Thoracic aorta (tissue), 2 donors: Measurements from ENCODE around the gene CAPN5. TPM values are rescaled to one million over a fixed set of nuclear protein-coding genes. Genes with fewer than 3 reads are reported as not detected.

ENCODE experiments used
- ATAC-seq: fragments of 150-250 bp; one replicate; pipeline ENCODE4 v1.8.0; 2017; ENCODE audit warnings: low read depth; ENCODE audit not compliant: insufficient number of reproducible peaks, low FRiP score
- DNase-seq: peaks from one replicate; pipeline ENCODE4 v3.0.0-alpha.2; 2020; ENCODE audit warnings: low spot score
- H3K27ac ChIP-seq, 2 donors: fragments of 200-600 bp; sonication (generic); 1 replicate in 1 of 2; 2 replicates in 1 of 2; pipeline ENCODE4 v1.5.1; 2016; ENCODE audit warnings: mild to moderate bottlenecking in 2 of 2, moderate library complexity in 2 of 2
- H3K27me3 ChIP-seq: fragments of 200-600 bp; sonication (generic); replicated peaks from 2 replicates; pipeline ENCODE4 v1.6.0; 2016; ENCODE audit warnings: mild to moderate bottlenecking; ENCODE audit not compliant: insufficient read depth
- H3K36me3 ChIP-seq: fragments of 200-600 bp; sonication (generic); one replicate; pipeline ENCODE4 v1.5.1; 2016
- H3K4me1 ChIP-seq, 2 donors: fragments of 200-600 bp; sonication (generic); 1 replicate in 1 of 2; 2 replicates in 1 of 2; pipeline versions ENCODE4 v1.5.1 to v1.6.0; 2016; ENCODE audit warnings: low read depth in 2 of 2, mild to moderate bottlenecking in 1 of 2; ENCODE audit not compliant: control insufficient read depth in 1 of 2
- H3K4me3 ChIP-seq: fragments of 200-600 bp; sonication (generic); 2 replicates; pipeline ENCODE4 v1.5.1; 2016; ENCODE audit warnings: mild to moderate bottlenecking
- H3K9me3 ChIP-seq: fragments of 200-600 bp; sonication (generic); 2 replicates; pipeline ENCODE4 v1.5.1; 2016
- CTCF ChIP-seq: fragments of 200-600 bp; sonication (generic); IDR thresholded peaks from one replicate; pipeline ENCODE4 v1.5.1; 2019; ENCODE audit warnings: antibody characterized with exemption
- total RNA-seq, 2 donors: library from RNA; depleted of rRNA; stranded (reverse); fragments of >200 nt; gene quantifications; one replicate each; pipeline versions ENCODE4 v1.1.0 to v1.2.3, GENCODE V29; 2016

CAPN5 gene
- total RNA-seq, 2 donors from 2014 or later = 9.5 to 20.8 TPM

GRCh38 chr11:77120571-77120970 is 53.8 kb downstream of the CAPN5 start:
- Histone ChIP-seq H3K4me1 (no peaks in the 10 kb centered on the region), H3K27ac (no peak overlapping the region), H3K27me3 (no peaks in the 10 kb centered on the region), H3K9me3 (no peaks in the 10 kb centered on the region), H3K4me3 (no peak overlapping the region), H3K36me3 (peaks cover 10% of the 10 kb centered on the region)
- ATAC-seq = no peak
- no peak for TF ChIP-seq CTCF
- DNase-seq = no peak

- Histone ChIP-seq H3K27ac (no peak overlapping the region), H3K4me1 (no peaks in the 10 kb centered on the region), H3K36me3 (peaks cover 10% of the 10 kb centered on the region), H3K9me3 (no peaks in the 10 kb centered on the region), H3K27me3 (no peaks in the 10 kb centered on the region), H3K4me3 (no peak overlapping the region)
- ATAC-seq = no peak
- no peak for TF ChIP-seq CTCF
- no peak for DNase-seq
Measured at GRCh38 chr11:77121096-77121640, 54.4 kb downstream of the CAPN5 start.

DNA sequence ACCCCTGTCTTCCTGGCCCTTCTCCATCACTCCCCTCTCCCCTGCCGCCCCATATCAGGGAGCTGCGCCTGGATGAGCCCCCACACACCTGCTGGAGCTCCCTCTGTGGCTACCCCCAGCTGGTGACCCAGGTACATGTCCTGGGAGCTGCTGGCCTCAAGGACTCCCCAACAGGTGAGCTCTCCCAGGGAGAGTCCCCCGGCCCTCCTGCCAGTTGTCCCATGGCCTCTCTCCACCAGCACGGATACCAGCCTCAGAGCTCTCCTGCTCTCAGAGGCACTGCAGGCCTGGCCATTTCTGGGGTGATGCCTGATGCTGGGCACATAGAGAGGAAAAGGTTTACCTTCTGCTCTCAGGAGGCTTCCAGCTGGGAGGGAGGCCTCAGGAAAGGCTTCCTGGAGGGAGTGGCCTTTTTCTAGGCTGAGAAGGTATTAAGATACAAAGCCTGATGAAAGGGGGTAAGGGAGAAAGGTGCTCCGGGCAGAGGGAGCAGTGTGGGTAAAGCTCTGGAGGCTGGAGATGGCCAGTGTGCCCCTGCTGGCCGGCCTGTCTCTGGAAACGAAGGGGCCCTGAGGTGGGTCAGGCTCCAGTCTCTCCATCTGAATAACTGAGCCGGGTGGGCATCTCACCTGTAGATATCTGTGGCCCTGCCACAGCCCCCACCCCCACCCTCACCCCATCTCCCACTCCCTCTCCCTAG is 55.3 kb downstream of the CAPN5 start:
- no peak for ATAC-seq
- H3K36me3 ChIP-seq = peaks cover 10% of the 10 kb centered on the region
- no peak for TF ChIP-seq CTCF

DNA sequence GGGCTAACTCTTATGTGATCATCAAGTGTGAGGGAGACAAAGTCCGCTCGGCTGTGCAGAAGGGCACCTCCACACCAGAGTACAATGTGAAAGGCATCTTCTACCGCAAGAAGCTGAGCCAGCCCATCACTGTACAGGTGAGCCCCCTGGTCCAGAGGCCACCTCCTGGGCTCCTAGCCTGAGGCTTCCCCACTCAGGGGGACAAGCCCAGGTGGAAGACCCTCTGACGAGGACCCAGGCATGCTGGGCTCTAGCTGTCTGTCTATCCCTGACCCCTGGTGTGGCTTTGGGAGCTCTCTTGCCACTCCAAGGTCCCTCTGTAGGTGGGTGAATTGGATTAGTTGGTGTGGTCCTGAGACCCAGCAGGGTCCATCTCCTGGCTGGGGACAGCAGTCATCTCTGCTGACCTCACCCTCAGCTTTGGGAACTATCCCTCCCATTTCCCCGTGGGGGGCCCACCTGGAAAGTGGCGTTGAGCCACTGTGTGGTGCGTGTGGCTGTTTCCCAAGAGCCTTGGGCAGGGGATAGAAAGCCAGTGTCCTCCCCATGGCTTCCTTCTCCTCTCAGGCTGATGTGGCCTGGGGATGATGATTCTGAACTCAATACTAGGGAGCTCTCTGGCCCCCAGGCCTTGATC is 55.9 kb downstream of the CAPN5 start:
- H3K27me3 ChIP-seq = no peaks in the 10 kb centered on the region
- H3K9me3 ChIP-seq = no peaks in the 10 kb centered on the region
- no peak overlapping the region for H3K4me3 ChIP-seq
- H3K36me3 ChIP-seq = peaks cover 10% of the 10 kb centered on the region
- no peak overlapping the region for H3K27ac ChIP-seq
- ATAC-seq (no peak), DNase-seq (no peak)
- no peak for TF ChIP-seq CTCF
- peaks cover 7 to 11% of the 10 kb centered on the region in 2 donors for H3K4me1 ChIP-seq

More for the DNA sequence above, 55.3 kb downstream of the CAPN5 start:
- Histone ChIP-seq H3K4me3 (no peak overlapping the region), H3K9me3 (no peaks in the 10 kb centered on the region), H3K4me1 (peaks cover 3 to 4% of the 10 kb centered on the region in 2 donors), H3K27me3 (no peaks in the 10 kb centered on the region), H3K27ac (no peak overlapping the region)
- DNase-seq = no peak

DNA sequence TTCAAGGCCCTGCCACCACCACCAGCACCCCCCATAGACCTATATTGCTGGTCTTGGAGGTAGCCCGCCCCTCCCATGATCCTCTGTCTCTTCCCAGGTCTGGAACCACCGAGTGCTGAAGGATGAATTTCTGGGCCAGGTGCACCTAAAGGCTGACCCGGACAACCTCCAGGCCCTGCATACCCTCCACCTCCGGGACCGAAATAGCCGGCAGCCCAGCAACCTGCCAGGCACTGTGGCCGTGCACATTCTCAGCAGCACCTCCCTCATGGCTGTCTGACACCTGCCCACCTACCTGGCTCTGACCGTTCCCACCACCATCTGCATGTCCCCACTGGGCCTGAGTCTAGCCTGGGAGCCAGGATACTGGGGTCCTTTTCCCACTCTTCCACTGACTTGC is 56.8 kb downstream of the CAPN5 start:
- TF ChIP-seq CTCF = no peak
- H3K9me3 ChIP-seq = no peaks in the 10 kb centered on the region
- H3K4me1 ChIP-seq = peaks cover 8 to 19% of the 10 kb centered on the region in 2 donors
- ATAC-seq (no peak), DNase-seq (no peak)
- no peaks in the 10 kb centered on the region for H3K27me3 ChIP-seq
- no peak overlapping the region for H3K4me3 ChIP-seq
- peaks cover 10% of the 10 kb centered on the region for H3K36me3 ChIP-seq
- no peak overlapping the region for H3K27ac ChIP-seq
